ENCODE measurements around the gene PSAPL1.

The PSAPL1 gene

DNA sequence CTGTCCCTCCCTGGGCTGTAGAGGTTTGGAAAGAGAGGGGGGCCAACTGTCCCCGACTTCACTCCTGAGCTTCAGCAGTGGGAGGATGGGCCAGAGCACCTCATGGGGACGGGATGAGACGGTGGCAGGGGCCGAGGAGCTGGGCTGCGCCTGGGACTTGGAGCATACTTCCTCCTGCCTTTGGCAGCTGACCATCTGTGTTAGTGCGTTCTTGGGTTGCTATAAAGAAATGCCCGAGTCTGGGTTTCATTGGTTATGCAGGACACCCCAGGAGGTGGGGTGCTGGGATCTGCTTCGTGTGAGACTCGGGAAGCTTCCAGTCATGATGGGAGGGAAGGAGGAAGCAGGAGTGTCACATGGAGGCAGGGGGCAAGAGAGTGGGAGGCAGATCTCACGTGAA, 7.4 kb downstream of the PSAPL1 start:
- Histone ChIP-seq H3K4me3 (ENCODE audit: low read depth, low read length) (no peak overlapping the region), H3K36me3 (no peaks in the 10 kb centered on the region; the same call in 1 of the 2 replicates), H3K9me3 (ENCODE audit: severe bottlenecking) (no peaks in the 10 kb centered on the region), H3K27me3 (ENCODE audit: insufficient read depth, low read depth, severe bottlenecking) (no peaks in the 10 kb centered on the region), H3K27ac (no peak overlapping the region)
- DNase-seq = peak; percentile 4
- TF ChIP-seq, protein P1, sequence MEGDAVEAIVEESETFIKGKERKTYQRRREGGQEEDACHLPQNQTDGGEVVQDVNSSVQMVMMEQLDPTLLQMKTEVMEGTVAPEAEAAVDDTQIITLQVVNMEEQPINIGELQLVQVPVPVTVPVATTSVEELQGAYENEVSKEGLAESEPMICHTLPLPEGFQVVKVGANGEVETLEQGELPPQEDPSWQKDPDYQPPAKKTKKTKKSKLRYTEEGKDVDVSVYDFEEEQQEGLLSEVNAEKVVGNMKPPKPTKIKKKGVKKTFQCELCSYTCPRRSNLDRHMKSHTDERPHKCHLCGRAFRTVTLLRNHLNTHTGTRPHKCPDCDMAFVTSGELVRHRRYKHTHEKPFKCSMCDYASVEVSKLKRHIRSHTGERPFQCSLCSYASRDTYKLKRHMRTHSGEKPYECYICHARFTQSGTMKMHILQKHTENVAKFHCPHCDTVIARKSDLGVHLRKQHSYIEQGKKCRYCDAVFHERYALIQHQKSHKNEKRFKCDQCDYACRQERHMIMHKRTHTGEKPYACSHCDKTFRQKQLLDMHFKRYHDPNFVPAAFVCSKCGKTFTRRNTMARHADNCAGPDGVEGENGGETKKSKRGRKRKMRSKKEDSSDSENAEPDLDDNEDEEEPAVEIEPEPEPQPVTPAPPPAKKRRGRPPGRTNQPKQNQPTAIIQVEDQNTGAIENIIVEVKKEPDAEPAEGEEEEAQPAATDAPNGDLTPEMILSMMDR (IDR thresholded peaks at IDR 0.05; ENCODE audit: low read depth, low read length) = no peak

DNA sequence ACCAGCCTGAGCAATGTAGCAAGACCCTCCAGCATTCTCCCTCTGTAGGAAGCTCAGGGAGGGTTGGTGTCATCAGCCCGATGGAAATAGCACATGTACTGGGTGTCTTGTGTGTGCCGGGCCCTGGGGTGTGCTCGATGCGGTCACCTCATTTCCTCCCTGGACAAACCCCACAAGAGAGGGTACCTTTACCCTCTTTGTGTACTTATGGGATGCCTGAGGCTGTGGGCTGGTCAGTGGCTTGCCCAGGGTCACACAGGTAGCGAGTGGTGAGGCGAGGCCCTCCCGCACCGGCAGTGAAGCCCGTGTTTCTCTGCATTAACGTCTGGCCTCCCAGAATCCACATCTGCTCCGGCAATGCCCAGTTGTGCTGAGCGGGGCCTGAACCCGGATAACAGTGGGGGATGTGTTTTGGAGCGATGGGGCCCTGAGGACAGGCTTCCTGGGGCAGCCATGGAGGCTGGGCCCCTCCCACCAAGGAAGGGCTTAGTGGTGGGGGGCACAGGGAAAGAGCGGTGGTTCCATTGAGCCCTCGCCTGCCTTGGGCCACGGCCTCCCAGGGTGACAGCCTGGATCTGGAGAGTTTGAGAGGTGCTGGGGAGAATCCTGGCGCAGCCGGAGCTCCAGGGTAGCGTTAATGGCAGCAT, 8.1 kb downstream of the PSAPL1 start:
- no peak overlapping the region for H3K27ac ChIP-seq
- H3K4me3 ChIP-seq (ENCODE audit: low read depth, low read length) = no peak overlapping the region
- H3K36me3 ChIP-seq = no peaks in the 10 kb centered on the region; the same call in 1 of the 2 replicates
- H3K9me3 ChIP-seq (ENCODE audit: severe bottlenecking) = no peaks in the 10 kb centered on the region
- no peak for DNase-seq
- H3K27me3 ChIP-seq (ENCODE audit: insufficient read depth, low read depth, severe bottlenecking) = no peaks in the 10 kb centered on the region
- TF ChIP-seq, protein P1 (IDR thresholded peaks at IDR 0.05; ENCODE audit: low read depth, low read length) = no peak

DNA sequence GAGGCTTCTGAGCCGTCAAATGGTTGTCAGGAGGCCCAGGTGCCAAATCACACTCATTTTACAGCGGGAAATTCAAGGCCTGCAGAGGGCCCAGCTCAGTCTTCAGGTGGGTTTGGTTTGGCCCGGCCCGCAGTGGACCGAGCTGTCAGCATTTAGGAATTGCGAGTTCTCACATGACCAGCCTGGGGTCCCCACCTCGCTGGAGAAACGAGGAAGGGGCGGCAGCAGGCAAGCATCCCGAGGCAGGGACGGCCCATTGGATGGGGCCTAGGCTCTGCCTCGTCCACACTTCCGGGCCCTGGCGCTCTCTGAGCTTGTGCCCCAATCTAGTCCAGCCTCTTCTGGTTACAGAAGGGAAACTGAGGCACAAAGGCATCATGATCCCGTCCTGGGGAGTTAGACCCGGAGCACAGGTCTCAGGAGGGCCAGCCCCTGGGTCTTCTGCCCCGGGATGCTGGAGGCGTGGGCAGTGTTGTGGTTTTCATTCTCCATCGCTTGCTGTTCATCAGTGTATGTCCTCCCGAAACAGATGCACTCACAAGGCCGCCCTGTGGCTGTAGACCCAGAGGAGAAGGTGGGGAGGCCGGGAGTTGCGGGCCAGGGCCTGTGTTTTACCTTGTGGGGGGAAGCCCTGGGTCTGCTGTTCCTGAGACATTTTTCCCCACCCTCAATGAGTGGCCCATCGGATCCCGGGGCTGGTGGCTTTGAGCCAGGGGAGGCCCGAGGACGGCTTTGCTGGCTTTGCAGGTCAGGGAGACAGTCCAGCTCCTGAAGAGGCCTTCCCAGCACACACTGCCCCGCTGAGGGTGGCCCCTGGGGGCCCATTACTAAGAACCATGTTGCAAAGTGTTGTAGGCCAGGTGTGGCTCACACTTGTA, 8.9 kb downstream of the PSAPL1 start:
- peak; percentile 4 for DNase-seq
- H3K36me3 ChIP-seq = no peaks in the 10 kb centered on the region; the same call in 1 of the 2 replicates
- no peak overlapping the region for H3K4me3 ChIP-seq (ENCODE audit: low read depth, low read length)
- H3K9me3 ChIP-seq (ENCODE audit: severe bottlenecking) = no peaks in the 10 kb centered on the region
- TF ChIP-seq, protein P1 (IDR thresholded peaks at IDR 0.05; ENCODE audit: low read depth, low read length) = no peak
- no peaks in the 10 kb centered on the region for H3K27me3 ChIP-seq (ENCODE audit: insufficient read depth, low read depth, severe bottlenecking)
- no peak overlapping the region for H3K27ac ChIP-seq

DNA sequence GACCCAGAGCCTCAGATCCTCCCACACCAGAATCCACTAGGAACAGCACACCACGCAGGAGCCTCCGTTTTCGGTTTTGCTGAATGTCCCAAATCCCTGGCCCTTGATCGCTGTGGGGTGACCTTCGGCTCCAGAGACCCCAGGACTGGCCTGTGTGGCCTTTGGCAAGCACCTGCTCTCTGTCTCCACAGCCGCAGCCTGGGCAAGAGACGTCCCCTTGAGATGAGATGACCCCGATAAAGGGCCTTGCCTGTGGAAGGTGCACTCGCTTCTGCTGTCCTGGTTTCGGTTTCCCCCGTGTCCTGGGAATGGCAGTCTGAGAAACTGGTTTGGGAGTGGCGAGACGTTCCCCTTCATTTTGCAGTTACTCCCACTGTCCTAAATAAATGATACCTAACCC, 9.6 kb downstream of the PSAPL1 start:
- Histone ChIP-seq H3K27ac (no peak overlapping the region; the same call in 1 of the 2 replicates), H3K27me3 (ENCODE audit: insufficient read depth, low read depth, severe bottlenecking) (no peaks in the 10 kb centered on the region), H3K9me3 (ENCODE audit: severe bottlenecking) (no peaks in the 10 kb centered on the region), H3K4me3 (ENCODE audit: low read depth, low read length) (no peak overlapping the region), H3K36me3 (no peaks in the 10 kb centered on the region; the same call in 1 of the 2 replicates)
- DNase-seq = no peak
- TF ChIP-seq, protein P1 (IDR thresholded peaks at IDR 0.05; ENCODE audit: low read depth, low read length) = no peak

DNA sequence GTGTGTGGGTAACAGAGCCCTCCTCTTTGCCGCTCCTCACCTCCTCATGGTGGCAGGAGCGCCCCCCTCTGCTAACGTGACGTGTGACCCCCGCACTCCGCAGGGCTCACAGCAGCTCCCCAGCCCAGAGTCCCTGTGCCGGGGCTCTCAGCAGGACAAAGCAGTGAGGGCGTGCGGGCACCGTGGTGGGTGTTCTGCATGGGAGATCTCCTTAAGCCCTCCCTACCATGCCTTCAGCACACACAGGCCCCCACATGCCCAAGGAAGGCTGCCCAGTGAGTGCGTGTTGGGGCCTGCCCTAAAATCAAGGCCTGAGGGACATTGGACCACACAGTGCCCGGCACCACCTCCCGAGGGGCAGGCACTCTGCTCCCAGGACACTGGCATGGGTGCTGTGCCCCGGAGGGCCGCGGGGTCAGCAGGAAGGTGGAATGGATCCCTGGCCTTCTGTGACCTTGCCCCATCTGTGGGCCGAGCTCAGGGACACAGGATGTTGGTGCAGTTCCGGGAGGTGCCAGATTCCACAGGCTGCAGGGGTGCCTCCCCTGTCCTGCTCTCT, 10.1 kb downstream of the PSAPL1 start:
- Histone ChIP-seq H3K27me3 (ENCODE audit: insufficient read depth, low read depth, severe bottlenecking) (no peaks in the 10 kb centered on the region), H3K27ac (no peak overlapping the region; the same call in 1 of the 2 replicates), H3K9me3 (ENCODE audit: severe bottlenecking) (no peaks in the 10 kb centered on the region), H3K36me3 (no peaks in the 10 kb centered on the region; the same call in 1 of the 2 replicates), H3K4me3 (ENCODE audit: low read depth, low read length) (no peak overlapping the region)
- TF ChIP-seq, protein P1 (IDR thresholded peaks at IDR 0.05; ENCODE audit: low read depth, low read length) = peak; percentile 11; the same call in 1 of the 2 replicates
- DNase-seq = peak; percentile 12

All from WERI-Rb-1 (cell line).